Measurements from ENCODE around the gene ABCC4.

The ABCC4 gene

GRCh38 chr13:95060014-95060519, 241.2 kb downstream of the ABCC4 start:
- DNase-seq (ENCODE audit: low spot score), result no peak
- no peak for FAIRE-seq

- no peak for DNase-seq (ENCODE audit: low spot score)
- FAIRE-seq, result no peak
Measured at GRCh38 chr13:95059306-95059705, 241.9 kb downstream of the ABCC4 start.

- FAIRE-seq (no peak), DNase-seq (ENCODE audit: low spot score) (no peak)
Measured at GRCh38 chr13:95058680-95059079, 242.6 kb downstream of the ABCC4 start.

DNA sequence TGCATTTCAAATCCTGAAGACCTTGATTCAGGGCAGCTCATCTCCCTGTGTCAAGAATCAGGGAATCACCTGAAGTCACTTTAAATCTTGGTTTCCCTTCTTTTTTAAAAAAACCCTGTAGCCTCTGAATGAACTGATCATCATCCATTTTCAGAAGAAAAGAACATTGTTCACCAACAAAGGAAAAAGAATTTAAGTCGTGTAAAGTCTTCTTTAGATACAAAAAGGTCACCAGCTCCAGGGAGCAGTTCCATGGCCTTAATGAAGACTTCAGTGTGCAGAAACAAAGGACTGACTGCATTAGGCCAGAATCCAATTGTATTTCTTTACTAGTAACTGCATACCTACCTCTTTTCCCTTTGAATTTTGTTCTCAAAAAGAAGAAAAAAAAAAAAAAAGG, 245.0 kb downstream of the ABCC4 start:
- no peak for DNase-seq (ENCODE audit: low spot score)
- no peak for FAIRE-seq

DNA sequence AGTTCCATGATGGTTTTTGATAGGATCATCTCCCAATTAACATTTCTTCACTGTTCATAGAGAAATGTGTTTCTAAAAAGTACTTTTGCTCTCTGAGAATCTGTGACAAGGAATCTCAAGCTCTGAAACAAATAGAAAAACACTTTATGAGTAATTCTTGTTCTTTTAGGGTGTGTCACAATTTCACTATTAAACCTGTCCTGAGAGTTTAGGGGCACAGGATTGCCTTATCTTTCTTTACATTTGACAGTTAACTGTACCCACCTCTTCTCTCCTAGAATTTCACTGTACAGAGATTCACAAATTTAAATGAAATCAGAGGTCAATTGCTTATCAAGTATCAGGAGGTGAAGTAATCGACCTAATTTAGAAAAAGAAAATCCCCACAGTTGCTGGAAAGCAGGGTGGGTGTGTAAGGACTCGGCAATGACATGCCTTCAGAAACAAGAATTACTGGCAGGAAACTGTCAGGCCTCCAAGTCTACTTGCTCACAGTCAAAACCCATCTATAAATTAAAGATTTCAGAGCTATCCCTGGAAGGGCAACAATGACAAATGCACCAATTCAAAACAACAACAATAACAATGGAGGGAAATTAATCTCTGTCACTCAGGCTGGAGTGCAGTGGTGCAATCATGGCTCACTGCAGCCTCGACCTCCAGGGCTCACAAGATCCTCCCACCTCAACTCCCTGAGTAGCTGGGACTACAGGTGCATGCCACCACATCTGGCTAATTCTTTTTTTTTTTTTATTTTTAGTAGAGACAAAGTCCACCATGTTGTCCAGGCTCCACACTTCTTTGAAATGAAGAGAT, 250.2 kb downstream of the ABCC4 start:
- no peak for FAIRE-seq
- DNase-seq (ENCODE audit: low spot score), result no peak

DNA sequence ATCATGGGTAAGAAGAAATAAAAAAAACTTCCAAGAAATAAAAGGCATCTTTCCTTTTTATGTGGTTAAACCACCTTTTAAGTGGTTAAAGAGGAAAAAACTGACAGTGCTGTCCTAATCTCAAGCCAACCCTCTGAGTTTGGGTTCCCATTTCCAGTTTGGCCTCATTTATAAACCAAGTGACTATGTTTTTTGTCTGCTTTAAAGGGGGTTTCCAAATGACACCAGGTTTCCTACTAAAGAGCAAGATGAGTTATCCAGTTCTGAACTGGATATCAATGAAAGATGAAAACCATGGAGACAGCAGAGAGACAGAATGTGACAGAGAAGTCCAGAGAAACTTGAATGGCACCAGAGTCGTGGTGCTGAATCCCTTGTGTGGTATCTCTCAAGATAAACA, 251.5 kb downstream of the ABCC4 start:
- no peak for FAIRE-seq

DNA sequence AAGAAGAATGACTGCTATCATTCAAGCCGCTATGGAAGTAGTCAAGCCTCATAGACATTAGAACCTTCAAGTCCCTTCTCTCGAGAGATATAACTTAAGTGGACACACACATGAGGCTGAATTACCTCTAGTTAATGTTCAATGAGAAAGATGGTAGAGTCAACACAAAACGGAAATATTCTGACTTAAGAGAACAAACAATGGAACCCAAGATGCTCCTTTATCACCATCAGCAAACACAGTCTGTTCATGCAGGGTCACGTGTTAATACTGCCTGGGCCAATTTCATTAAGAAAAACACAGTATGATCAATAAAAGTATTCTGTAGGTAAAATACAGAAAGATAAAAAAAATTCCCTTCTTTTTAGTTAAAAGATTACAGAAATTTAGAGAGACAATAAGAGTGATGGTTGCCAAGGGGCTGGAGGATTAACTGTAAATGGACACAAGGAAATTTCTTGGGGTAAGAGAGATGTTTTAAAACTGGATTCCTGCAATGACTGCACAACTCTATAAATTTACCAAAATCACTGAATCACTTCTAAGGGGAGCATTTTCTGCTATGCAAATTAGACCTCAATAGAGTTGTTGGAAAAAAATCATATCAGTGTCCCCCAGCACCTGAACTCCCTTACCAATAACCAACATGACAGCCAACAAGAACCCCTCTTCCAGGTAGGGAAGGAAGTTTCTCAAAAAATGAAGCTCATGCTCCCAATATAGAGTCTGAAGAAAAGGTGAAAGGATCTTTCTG, 256.6 kb downstream of the ABCC4 start:
- FAIRE-seq (no peak), DNase-seq (ENCODE audit: low spot score) (no peak)

More for the DNA sequence above, 251.5 kb downstream of the ABCC4 start:
- no peak for DNase-seq (ENCODE audit: low spot score)

GRCh38 chr13:95039415-95039814, 261.8 kb downstream of the ABCC4 start:
- FAIRE-seq (no peak), DNase-seq (ENCODE audit: low spot score) (no peak)

DNA sequence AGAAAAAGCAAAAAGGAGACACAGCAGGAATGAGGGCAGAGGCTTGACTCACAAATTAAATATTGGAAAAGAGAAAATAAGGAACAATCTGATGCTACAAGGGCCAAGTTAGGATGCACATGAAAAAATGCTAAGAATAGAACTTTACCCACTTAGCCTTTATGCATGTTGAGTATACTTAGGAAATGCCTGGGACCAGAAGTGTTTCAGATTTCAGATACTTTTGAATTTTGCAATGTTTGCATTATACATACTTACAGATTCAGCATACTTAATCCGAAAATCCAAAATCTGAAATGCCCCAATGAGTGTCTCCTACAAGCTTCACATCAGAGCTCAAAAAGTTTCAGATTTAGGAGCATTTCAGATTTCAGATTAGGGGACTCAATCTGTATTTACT, 262.3 kb downstream of the ABCC4 start:
- no peak for FAIRE-seq

DNA sequence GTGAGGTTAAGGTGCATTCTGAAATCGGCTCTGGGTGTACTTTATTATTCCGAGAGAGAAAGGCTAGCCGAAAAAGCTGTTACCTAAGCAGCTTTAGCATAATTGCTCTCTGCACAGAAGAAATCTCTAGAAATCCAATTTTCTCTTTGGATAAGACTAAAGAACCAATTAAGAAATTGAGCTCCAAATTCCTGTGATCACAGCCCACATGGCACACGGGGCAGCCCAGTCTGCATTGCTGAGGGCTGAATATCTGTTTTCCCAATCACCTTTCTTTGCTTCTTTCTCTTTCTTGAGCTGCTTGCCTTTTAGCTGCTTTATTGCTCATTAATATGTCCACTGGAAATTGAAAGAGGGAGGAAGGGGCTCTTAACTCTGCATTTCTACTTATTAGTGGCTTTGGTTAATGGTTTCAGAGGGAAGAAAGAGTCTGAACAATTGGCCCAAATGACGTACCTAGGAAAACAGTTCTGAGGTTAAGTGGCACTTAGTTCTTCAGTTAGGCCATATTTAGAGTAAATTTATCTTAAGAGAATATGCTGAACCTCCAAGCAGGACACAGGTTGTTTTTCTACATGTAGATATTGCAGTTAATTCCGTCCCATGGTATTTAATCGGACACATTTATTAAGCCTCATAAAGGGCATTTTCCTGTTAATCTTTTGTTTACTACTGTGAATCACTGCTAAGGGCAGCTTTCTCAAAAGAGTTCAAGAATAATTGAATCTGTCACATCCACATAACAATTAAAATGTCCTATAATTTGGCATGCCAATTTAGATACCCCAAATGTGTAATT, 265.7 kb downstream of the ABCC4 start:
- FAIRE-seq (no peak), DNase-seq (ENCODE audit: low spot score) (no peak)

More for the DNA sequence above, 262.3 kb downstream of the ABCC4 start:
- DNase-seq (ENCODE audit: low spot score), result no peak

DNA sequence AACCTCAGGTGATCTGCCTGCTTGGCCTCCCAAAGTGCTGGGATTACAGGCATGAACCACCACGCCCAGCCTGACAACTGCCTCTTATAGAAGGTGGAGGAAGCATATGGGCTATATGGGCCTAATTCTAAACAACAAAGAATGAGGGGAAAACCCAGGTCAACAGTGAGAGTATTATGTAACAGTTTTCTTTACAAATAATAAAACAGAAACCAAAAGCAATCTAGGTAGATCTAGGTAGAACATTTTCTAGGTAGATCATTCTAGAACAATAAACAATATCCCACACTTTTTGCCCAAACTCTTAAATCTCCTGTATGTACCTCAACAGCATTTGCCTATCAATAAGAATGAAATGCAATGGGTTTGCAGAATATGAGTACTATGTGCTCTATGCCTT, 267.4 kb downstream of the ABCC4 start:
- FAIRE-seq (no peak), DNase-seq (ENCODE audit: low spot score) (no peak)

DNA sequence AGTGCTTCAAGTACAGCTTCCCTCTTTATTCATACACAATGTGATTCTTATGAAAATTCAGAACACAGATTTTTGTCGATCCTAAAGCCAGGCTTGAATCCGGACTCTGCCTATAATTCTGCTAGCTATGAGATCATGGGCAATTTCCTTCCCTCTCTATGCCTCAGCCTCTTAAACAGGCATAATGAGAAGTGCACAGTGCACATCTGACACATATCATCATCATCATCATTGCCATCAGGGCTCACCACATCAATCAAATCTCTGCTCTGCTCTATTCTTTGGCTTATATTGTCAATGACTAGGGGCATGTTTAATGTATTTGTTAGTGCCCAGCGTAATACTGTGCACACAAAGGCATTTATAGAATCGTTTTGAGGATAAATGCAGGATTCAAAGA, 269.1 kb downstream of the ABCC4 start:
- FAIRE-seq, result no peak
- DNase-seq (ENCODE audit: low spot score), result no peak

GRCh38 chr13:95030821-95031343, 270.4 kb downstream of the ABCC4 start:
- no peak for DNase-seq (ENCODE audit: low spot score)
- no peak for FAIRE-seq

DNA sequence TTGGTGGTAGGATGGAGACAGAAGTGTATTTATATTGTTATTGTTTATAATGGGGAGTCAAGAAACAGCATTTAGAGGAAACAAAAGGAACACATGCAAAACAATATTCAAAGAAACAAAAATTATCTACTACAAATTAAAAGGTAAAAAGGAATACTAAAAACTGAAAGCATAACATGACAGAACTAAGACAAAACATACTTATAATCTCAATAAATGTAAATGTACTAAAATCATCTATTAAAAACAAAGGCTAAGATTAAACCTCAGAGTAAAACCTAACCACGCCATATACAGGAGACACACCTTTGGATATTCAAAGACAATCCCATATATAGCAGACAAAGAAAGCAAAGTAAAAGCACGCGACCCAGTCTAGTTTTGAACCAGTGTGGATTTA, 273.6 kb downstream of the ABCC4 start:
- no peak for FAIRE-seq
- no peak for DNase-seq (ENCODE audit: low spot score)

GRCh38 chr13:95025116-95025515, 276.1 kb downstream of the ABCC4 start:
- FAIRE-seq (no peak), DNase-seq (ENCODE audit: low spot score) (no peak)

- FAIRE-seq, result no peak
Measured at GRCh38 chr13:95023405-95023804, 277.8 kb downstream of the ABCC4 start.

DNA sequence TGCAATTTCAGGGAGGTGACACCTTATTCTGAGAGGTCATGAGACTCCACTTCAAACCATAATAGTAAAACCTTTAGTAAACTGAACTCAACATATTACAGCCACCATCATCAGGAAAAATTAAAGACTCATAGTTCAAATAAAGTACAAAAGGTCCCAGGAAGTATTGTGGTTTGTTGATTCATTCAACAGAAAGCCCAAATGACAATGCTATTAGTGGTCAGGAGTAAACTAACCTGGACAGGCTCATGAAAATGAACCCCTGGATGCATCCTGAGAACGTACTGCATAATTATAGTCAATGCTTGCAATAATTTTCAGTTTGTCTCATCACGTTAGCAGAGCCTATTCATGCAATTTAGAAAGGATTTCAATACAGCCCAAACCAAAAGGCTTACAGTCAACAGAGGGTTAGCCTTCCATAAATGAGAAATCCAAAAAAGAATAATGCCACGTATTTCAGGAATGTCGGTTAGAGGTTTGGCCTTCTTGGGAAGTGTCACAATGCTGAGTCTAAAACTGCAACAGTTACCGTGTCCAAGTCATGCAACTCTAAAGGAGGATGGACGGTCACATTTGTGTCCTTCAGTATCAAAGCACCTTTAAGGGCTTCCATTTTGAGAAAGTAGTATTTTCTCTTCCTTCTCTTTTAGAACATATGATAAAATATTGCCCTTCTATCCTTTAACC, 280.8 kb downstream of the ABCC4 start:
- peak; percentile 13 for DNase-seq (ENCODE audit: low spot score)
- no peak for FAIRE-seq

More at GRCh38 chr13:95023405-95023804, 277.8 kb downstream of the ABCC4 start:
- no peak for DNase-seq (ENCODE audit: low spot score)

DNA sequence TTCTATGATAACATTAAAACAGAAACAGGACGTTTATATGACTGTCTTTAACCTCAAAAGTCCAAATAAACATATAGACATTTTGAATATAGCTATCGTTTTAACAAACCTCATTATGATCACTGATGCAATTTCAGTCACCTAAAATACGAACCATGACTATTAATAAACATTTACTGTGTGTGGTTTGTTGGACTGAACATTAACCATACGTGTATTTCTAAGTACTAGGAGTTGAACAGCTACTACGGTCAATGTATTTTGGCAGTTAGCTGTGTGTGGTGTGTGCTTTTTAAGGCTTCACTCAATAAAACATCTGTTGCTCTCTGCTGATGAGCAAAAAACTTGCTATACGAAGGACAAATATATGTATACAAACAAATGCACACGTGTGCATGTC, 281.4 kb downstream of the ABCC4 start:
- FAIRE-seq, result no peak
- DNase-seq (ENCODE audit: low spot score), result no peak

- no peak for FAIRE-seq
- DNase-seq (ENCODE audit: low spot score), result no peak
Measured at GRCh38 chr13:95007322-95007721, 293.9 kb downstream of the ABCC4 start.

DNA sequence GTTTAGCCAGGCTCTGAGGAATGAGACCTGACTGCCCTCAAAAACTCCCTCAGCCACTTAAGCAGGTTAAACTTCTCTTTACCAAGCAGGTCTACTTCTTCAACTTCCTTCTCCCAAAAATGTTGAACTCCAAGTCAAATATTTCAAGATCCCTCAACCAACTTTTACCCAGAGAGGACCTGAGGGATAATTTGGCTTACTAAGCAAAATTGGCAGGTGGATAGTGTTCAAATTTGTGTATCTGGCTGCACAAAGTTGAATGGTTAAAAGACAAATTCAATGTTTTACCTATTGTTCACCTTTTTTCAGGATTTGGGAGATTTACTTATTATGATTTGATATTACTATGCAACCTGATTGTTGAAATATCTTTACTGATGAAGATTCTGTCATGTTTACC, 296.0 kb downstream of the ABCC4 start:
- DNase-seq (ENCODE audit: low spot score), result no peak
- no peak for FAIRE-seq

All from urothelium cell line (cell line).